ENCODE measurements around the gene AK2.

DNA sequence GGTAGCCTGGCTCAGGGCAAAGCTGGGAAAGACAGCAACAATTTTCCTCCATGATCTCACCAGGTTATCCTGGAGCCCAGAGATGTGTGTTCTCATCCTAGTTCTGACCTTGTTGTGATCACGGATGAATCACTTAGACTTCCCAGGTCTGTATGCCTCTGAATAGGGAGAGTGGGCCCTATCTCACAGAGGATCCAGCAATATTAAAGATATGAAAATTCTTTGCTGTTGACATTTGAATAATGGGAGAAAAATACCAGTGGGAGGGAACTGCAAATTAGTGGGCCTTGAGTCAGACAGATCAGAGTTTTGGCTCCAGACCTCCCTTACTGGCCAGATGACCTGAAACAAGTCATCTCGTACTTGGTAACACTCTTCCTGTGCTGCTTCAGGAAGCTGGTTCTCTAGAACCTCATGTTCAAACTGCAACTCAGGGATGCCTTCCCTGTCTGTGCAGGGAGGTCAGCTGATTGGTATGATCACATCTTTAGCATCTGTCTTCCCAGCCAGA lies 39.2 kb downstream of the AK2 start:
- TF ChIP-seq, protein P1, sequence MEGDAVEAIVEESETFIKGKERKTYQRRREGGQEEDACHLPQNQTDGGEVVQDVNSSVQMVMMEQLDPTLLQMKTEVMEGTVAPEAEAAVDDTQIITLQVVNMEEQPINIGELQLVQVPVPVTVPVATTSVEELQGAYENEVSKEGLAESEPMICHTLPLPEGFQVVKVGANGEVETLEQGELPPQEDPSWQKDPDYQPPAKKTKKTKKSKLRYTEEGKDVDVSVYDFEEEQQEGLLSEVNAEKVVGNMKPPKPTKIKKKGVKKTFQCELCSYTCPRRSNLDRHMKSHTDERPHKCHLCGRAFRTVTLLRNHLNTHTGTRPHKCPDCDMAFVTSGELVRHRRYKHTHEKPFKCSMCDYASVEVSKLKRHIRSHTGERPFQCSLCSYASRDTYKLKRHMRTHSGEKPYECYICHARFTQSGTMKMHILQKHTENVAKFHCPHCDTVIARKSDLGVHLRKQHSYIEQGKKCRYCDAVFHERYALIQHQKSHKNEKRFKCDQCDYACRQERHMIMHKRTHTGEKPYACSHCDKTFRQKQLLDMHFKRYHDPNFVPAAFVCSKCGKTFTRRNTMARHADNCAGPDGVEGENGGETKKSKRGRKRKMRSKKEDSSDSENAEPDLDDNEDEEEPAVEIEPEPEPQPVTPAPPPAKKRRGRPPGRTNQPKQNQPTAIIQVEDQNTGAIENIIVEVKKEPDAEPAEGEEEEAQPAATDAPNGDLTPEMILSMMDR (IDR thresholded peaks at IDR 0.05): no peak
- TF ChIP-seq POLR2A (IDR thresholded peaks at IDR 0.05): no peak

Measured in adrenal gland (tissue), 5 donors.